Activated CD4-positive, alpha-beta T cell treated with anti-CD3 and anti-CD28 coated beads for 1 hour (primary cell): ENCODE data around the gene SLX4IP.
"Not testable (repeated sequence)": the region's sequence is repeated elsewhere in the genome, so short reads cannot be mapped to it uniquely, and the experiment has no call there.

ENCODE experiments used
- DNase-seq: peaks from one replicate; pipeline ENCODE4 v3.0.0-alpha.2; 2020

Gene SLX4IP

DNA sequence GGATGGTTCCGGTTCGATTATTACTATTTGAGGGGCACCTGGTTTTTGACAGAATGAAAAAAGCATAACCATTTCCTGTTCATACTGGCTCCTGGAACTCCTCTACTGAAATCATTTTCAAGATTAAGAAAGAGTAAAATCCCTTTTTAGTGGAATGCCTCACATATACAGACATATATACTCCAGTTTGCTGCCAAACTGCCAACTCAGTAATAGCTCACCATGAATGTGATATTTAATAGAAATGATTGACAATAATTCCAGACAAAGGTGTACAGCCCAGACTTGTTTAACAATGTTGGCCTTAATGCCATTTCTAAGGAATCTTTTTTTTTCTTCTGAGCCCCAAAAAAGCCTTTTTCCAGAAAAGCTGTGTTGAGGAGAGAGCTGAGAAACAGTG is 145.6 kb downstream of the SLX4IP start:
- DNase-seq = no peak

DNA sequence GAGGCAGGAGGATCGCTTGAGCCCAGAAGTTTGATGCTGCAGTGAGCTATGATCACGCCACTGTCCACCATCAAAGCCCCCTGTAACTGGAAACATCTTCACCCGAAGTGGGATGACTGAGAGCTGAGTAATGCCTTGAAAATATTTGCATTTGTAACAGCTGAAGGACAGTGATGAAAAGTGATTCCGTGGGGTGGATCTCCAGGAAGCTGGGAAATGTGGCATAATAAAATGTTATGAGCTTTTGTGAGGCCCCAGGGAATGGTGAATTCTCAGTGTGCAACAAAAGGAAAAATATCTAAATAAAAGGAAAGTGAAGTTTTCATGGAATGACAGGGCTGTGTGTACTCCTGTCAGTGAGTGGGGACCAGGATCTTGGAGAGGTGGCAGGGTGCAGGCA is 146.7 kb downstream of the SLX4IP start:
- DNase-seq = no peak

DNA sequence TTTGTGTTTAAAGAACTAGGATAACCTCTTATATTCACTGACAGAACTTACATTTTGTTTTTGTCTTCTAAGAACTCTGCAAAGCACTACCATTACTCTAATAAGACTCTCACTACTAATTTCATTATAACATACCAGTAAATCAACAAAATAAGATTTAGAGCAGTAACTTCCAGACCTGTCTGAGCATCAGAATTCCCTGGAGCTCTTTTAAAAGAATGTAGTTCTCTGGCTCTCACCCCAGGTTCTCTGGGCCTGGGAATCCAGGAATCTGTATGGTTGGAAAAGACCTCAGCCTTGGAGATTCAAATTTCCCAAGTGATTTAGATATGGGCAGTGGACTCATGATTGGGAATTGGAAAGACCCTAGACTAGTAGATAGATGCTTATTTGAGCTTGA is 149.3 kb downstream of the SLX4IP start:
- DNase-seq = no peak

- DNase-seq = no peak
Observed at GRCh38 chr20:10585308-10585707, 150.2 kb downstream of the SLX4IP start.

- DNase-seq = no peak
Observed at GRCh38 chr20:10586296-10586695, 151.2 kb downstream of the SLX4IP start.

- not testable (repeated sequence) for DNase-seq
Observed at GRCh38 chr20:10590446-10590845, 155.3 kb downstream of the SLX4IP start.

DNA sequence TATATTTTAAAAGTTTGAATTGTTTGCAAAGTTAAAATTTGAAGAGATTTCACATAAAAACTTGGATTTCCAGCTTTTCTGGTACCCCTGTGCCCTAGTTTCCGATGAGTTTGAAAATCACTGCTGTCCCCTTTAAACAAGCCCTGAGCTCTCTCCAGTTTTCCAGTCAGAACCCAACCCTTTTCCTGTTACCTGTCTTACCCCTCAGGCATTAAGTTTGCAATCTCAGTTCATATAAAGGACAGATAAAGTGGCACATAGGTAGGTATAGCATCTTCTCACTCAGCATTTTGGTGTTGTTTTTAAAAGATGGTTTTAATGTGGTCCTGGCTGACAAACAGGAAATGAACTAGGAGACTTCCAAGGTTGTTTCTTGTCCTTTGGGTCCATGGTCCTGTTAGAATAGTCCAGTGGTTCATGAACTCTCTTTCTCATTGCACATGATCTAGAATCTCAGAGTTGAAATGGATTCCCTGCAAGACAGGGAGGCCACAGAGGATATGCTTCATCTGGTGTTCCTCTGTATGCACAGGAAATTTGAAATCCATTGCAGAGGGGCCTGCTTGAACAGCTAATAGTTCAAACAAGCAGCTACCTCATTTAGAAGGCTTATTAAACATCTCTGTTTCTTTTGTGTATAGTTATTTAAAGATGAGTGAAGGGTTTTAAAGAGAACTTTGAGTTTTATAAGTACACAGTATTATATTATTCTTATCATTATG is 156.0 kb downstream of the SLX4IP start:
- DNase-seq = no peak

DNA sequence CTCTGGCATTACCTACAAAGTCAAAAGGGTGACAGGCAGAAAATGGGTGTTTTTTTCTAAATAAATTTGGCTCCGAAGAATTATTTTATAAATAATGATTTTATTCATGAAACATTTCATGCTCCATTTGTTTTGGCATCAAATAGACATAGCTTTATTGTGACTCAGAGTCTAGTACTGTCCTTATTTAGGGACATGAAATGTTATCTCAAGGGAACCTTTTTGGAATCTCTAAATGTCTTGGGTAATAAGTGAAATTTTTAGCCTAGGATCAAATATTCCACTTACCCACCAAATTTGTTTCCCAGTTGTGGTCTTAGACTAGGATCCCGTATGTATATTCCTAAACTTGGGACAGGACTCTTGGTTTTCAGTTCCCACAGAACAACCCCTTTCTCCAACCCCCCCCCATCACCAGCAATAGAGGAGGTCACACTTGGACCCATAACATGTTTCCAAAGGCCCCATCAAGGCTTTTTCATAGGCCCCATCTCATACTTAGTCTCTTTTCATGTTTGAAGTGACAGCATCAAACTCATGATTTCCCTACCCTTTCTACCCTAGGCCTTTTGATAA is 156.9 kb downstream of the SLX4IP start:
- no peak for DNase-seq

- no peak for DNase-seq
Observed at GRCh38 chr20:10594296-10594868, 159.3 kb downstream of the SLX4IP start.

GRCh38 chr20:10595266-10595665 is 160.2 kb downstream of the SLX4IP start:
- DNase-seq = no peak

DNA sequence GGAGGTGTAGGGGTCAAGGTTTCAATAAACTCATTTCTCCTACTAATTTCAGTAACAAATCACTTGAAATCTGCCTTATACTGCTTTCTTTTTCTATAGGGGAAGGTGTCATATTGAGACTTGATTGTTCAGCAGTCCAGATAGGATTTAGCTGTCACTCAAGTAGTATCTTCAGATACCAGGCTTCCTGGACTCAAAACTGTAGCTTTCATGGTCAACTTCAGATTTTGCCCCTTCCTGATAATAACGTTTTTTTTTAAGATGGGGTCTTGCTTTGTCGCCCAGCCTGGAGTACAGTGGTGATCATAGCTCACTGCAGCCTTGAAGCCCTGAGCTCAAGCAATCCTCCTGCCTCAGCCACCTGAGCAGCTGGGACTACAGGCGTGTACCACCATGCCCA is 160.9 kb downstream of the SLX4IP start:
- no peak for DNase-seq

GRCh38 chr20:10596710-10597121 is 161.6 kb downstream of the SLX4IP start:
- DNase-seq = no peak

DNA sequence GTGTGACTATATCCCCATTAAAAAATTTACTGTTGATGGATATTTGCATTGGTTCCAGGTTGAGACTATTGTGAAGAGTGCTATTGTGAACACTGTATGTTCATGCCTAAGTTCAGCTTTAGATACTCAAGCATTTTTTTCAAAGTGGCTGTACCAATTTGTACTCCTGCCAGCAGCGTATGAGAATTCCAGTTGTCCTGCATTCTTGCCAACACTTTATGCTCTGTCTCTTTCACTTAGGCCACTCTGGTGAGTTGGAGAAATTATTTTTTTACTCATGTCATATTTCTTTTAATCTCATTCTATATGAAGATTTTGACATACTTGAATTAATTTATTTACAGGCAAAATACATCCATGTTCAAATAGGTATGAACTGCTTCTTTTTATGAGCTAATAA is 162.5 kb downstream of the SLX4IP start:
- DNase-seq = no peak

- DNase-seq = no peak
Observed at GRCh38 chr20:10602221-10602871, 167.2 kb downstream of the SLX4IP start.

- no peak for DNase-seq
Observed at GRCh38 chr20:10603378-10603777, 168.3 kb downstream of the SLX4IP start.

DNA sequence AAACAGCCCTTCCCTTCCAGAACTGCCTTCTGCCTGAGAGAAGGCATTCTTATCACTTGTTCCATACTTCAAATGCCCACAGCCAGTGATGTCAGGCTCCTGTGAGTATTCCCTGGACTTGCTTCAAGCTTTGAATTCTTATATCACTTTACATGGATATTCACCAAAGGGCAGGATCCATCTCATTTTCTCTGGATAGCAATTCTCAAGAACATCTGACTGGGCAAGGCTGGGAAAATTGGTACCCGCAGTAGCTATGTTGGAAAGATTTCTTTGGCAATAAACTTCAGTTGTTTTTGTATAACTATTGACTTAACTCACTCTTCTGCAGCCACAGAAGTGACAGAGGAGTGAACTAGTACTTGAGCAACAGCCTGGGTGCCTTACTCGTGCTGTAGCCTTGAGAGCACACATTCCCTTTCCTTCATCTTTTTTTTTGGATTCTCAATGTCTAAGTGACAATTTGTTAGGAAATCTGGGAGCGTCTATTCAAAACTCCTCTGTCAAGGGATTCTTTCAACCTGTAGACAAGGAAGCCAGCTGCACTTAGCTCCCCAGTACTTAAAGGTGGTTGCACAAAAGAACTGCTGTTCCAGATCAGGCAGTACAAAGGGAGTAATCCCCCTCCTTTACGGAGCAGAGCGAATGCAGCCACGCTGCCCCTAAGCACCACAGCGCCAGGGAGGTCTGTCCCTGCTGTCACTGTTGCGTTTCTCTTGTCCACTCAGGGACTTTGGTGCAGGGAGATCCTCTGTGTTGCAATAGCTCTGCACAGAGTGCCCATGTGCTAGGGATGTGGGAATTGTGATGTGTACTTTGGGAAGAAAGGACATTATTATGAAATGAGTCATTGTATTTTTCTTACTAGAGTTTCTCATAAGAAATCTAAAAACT is 169.1 kb downstream of the SLX4IP start:
- no peak for DNase-seq

GRCh38 chr20:10604865-10605440 is 169.8 kb downstream of the SLX4IP start:
- DNase-seq = no peak

DNA sequence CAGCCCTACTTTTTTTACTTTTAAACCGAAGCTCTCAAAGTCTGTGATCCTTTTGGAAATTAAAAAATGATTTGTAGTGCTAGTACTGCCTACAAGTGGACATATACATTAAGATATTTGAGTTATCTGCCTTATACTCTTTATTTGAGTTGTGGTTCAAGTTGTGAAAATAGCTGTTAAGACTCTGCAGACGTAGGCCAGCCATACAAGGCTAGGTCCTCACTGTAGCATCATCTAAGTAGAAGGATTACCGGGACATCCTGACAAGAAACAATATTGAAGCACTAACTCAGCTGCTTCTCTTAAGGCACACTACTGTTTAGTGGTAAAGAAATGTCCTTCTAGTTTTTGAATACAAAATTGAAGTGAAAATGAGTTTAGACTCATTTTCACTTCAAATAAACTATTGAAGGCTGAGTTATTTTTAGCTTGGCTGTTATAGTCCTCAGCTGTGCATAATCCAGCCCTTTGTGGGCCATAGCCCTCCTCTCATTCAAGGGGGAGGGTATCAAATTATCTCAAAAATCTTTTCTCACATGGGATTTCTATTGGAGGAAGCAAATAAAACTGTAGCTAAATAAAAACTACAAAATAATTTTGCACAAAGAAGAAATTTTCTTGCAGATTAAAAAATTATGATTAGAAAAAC is 170.6 kb downstream of the SLX4IP start:
- no peak for DNase-seq

GRCh38 chr20:10609276-10609675 is 174.2 kb downstream of the SLX4IP start:
- DNase-seq = no peak

DNA sequence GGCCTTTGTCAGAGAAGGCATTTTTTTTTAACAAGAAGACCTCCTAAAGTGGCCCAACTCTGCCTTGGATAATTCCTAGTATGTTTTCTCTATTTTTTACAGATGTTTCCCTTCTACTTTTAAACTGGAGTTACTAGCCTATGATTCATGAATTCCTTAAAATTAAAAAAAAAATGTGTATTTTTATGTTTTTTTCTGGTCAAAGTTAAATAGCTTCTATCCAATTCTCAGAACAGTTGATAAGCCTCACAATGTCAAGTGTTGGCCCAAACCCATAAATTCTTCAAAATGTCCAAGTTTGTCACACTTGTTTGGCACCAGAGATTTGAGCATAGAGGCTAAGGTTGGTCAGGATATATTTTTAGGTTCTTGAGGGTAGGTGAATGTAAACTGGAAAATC is 174.7 kb downstream of the SLX4IP start:
- DNase-seq = no peak

DNA sequence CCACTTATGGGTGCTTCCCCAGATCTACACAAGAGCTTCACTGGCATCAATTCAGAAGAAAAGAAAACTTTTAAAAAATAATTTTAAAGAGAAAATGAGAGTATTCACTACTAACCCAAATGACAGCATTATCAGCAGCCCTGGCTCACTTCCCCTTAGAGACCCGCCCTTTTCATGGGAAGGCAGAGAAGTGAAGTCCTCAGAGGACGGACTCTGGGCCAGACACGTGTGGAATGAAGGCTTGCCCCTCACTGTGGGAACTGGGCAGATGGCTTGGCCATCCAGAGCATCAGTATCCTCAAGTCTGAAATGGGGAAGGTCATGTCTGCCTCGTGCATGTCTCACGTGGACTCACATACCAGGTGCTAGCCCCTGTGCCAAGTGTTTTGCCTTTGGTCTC is 175.1 kb downstream of the SLX4IP start:
- no peak for DNase-seq

DNA sequence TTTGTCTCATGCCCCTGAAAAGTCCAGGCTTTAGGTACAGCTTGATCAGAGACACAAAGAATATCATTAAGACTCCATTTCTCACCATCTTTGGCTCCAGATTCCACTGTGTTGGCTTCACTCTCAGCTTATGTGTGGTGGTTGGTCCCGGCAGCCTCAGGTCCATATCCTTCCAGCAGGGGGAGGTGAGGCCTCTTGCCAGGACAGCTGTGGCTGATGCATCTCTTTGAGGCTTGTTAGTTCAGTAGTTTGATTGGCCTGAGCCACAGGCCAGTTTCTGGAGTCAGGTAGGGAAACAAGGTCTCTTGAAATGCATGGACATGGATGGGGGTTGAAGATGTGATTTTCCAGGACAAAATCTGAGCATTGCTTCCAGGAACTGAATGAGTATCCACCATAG is 176.3 kb downstream of the SLX4IP start:
- DNase-seq = no peak
